GM21619 (cell line): Measurements from ENCODE around the gene DCLK2.
"Not testable (repeated sequence)": the region's sequence is repeated elsewhere in the genome, so short reads cannot be mapped to it uniquely, and the experiment has no call there.

Experiments
- ATAC-seq: cut with Tn5 transposase; IDR thresholded peaks from one replicate; pipeline ENCODE4 v1.9.1; 2021; ENCODE audit not compliant: unreplicated experiment

Gene DCLK2

DNA sequence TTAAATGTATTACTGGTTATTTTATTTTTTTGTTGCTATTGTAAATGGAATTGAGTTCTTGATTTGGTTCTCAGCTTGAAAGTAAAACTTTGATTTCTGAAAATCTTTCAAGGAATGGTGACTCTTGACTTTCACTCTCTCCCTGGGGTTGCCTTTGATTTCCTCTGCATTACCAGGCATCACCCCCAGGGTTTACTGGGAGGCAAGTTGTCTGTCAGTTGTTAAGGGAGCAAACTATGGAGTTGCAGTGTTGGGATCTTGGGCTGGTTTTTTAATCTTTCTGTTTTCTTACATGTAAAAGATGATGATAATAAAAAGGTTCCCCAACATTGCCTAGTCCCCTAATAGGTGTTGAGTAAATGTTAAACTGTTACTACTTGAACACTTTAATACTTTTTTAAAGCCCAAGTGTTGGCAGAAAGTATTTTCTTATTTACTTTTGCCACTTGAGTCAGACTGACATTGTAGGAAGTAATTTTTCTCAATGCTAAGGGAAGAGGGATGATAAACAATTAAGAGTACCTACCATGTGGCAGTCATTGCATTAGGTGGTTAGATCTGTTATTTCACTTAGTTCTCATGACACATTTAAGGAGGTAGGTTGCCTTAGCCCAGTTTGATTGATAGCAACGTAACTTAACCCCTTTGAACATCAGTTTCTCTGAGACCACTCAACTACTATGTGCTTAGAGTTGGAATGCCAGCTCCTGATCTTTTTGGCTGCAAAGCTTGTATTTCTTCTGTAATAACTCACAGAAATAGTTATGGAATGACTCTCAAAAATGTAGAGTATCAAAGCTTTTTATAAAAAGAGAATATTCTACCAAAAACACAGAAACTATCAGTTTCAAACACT is 67.1 kb downstream of the DCLK2 start:
- no peak for ATAC-seq

DNA sequence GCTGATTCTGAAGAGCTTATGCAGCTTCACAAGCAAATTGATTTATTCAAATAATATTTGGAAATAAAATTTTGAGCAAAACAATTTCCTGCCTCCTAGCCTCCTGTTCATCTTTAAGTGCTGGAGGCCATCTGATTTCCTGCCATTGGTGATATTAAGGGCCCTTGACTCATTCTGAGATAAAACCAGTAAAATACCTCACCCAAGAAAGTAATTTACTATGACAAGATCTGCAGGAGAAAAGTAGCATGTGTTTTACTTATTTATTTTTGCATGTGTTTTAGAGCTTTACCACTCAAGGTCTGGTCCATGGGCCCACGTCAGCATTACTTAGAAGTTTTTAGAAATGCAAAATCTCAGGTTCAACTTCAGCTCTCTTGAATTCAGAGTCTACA is 67.7 kb downstream of the DCLK2 start:
- ATAC-seq, result no peak

DNA sequence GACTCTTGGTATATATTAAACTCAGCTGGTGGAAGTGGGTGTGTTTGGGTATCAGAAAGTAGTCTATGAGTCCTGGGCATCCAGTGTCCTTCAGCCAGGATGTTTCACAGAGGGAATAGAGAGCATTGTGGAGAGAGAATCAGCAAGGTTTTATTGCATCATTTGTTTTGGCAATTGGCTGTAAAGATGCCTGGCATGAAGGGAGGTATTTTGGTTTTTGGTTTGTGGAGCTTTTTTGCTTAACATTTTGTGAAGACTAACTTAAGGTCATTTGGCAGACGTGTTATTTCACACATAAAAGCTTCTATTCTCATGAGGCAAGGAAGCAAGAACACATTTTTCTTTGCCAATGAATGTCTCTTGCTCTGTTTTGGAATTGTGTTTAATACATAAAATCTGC is 71.1 kb downstream of the DCLK2 start:
- ATAC-seq, result no peak

DNA sequence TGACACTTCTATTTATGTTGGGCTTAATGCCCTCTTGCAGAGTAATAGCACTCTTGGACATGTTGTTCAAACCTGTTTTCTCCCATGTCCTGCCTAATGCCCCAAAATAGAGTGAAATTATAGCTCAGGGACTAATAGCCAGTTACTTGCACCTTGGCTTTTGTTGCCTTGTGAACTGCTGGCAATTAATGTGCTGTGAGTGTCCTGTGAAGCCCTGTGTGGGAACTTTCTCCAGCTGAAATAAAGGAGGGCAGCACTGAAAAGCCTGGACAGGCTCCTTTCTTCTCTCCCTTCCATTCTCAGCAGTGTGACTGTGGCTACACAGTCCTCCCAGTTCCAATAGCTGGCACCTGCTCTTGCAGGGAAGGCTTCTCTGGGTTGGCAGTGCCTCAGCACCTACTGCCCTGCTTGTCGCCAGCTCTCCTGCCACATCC is 72.4 kb downstream of the DCLK2 start:
- ATAC-seq, result no peak

DNA sequence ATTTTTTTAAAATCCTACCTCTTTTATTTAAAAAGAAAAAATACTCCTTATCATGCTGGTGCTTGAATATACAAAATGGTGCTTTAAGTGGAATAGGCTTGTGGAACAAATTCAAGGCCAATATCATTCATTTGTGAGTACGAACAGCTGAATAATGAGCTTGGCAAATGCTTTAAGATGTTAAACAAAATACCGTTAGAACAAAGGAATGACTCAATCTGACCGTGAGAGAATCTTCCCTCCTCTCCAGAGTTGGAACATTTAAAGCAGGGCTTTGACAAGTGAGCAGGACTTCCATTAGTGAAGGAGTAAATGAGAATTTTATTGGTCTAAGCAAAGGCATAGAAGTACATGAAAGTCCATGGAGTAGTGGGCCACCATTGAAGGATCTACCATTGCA is 74.5 kb downstream of the DCLK2 start:
- no peak for ATAC-seq

DNA sequence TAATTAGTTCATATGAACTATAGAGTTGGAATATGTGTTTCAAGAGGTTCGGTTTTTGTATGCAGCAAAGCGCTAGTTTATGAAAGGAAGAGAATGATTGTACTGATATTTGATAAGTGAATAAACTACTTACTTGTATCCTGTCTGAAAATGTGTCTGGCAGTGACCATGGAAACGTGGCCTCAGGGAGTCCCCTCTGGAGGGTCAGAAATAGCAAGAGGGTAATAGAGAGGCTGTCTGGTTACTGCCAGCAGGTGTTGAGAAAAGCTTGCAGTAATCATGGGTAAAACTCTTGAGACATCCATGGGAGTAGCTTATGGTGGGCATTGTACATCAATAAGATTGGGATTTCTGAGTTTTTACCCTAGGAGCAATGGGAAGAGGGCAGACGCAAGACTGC is 77.1 kb downstream of the DCLK2 start:
- ATAC-seq, result no peak

DNA sequence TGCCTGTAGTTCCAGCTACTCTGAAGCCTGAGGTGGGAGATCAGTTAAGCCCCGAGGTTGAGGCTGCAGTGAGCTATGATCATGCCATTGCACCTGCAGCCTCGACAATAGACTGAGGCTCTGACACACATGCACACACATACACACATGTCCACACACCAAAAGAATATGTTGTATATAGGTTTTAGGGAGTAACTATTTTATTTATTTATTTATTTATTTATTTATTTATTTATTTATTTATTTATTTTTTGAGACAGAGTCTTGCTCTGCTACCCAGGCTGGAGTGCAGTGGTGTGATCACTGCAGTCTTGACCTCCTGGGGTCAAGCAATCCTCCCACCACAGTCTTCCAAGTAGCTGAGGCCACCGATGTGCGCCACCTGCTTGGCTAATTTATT is 78.3 kb downstream of the DCLK2 start:
- no peak for ATAC-seq

DNA sequence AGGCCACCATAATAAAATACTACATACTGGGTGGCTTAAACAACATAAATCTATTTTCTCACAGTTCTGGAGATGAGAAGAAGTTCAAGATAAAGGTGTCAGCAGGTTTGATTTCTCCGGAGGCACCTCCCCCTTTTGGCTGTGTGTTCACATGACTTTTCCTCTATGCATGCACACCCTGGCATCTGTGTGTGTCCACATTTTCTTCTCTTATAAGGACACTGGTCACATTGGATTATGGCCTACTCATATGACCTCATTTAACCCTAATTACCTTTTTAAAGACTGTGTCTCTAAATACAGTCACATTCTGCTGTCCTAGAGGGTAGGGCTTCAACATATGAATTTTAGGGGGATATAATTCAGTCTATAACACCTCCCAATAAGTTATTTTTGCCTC is 79.8 kb downstream of the DCLK2 start:
- no peak for ATAC-seq

DNA sequence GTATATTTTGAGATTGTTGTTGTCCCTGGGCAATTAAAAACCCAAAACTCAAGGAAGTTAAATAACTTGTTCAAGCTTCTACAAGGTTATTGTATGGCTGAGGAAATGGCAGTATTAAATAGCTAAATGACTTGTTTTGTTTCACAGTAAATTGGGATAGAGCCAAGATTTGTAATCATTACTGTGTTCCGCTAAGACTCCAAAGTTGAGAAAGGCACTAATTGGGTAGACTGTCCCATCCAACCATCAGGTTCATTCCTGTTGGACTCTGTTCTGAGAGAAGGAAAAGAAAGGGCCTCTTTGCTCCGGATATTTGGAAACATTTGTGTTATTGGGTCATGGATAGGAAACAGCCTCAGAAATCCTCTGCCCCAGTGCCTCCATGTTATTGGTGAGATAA is 82.2 kb downstream of the DCLK2 start:
- no peak for ATAC-seq

DNA sequence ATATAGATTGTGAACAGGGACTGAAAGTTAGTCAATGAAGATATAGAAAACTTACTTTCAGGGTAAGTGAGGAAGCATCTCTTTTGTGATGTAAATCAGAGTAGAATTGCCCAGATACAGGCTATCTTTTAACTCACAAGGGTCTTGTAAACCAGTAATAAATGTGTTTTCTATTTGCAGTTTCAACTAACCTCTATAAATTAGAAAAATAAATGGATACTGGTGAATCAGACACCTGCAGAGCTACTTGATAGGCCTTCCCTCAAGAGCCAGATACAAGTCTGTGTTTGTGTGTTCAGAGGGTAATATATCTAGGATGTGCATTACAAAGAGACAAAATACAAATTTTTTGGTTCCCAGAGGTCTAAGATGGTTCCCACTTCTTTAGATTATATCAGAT is 82.9 kb downstream of the DCLK2 start:
- no peak for ATAC-seq

DNA sequence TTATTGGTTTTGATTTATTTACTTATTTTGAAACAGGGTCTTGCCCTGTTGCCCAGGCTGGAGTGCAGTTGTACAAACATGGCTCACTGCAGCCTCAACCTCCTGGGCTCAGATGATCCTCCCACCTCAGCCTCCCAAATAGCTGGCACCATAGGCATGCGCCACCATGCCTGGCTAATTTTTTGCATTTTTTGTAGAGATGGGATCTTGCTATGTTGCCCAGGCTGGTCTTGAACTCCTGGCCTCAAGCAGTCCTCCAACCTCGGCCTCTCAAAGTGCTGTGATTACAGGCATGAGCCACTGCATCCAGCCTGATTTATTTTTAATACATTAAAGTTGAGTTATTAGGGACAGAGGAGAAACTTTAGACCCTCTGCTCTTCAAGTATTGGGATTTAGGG is 83.8 kb downstream of the DCLK2 start:
- not testable (repeated sequence) for ATAC-seq

DNA sequence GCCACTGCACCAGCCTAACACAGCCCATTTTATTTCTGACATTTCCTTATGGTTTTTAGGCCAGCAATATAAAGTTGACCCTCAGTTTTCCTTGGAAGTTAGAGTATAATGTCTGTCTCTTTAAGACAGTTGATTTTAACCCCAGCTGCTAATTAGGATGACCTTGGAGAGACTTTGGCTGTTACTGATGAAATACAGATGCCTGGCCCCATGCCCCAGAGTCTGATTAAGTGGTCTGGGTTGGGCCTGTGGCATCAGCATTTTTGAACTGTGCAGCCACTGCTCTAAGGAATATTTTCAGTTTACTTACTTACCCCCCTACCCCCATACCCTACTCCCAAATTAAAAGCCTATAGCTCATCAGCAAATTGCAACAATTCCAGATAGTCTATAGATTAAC is 85.8 kb downstream of the DCLK2 start:
- no peak for ATAC-seq

DNA sequence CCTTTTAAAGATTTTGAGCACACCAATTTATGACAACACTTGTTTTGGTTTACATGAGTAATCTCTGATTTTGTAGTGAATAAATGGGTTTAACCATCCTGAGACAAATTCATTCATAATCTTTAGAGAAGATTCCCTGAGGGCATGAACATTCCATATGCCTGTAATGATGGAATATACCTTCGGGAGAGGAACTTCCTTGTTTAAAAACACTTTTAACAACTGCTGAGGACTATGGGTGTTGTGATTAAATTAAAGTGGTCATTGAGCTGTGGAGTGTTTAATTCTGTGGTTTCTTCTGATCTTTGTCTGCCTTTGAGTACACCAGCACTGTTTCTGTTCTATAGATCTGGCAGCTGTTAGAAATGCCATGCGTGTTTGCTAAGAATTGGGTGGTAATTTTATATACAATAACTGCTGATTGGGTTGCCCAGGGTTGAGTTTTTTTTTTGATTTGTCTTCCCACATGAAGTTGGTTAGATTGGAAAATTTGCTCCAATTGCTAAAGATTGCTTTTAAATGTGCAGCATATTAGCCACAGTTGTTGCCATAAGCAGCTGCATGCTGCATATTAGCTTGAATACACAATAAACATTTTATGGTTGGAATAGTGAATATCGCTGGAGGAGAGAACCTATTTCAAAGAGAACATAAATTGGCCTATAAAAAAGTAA is 86.8 kb downstream of the DCLK2 start:
- no peak for ATAC-seq

DNA sequence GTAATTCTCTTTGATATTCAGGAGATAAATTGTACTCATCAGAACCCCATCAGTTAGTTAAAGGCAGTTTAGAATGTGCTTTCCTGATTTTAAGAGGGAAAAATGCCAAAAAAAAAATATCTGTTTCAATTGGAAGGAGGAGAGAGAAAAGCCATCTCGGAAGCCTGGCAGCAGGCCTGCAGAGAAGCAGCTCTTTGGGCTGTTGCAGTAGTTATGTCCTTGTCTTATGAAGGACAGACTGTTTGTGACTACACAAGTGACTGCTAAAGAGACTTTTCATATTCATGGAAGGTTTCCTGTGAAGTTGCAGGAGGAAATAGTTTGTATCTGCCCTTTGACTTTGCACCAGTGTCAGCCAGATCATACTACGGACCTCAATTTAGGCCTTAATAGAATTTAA is 88.8 kb downstream of the DCLK2 start:
- ATAC-seq, result no peak

DNA sequence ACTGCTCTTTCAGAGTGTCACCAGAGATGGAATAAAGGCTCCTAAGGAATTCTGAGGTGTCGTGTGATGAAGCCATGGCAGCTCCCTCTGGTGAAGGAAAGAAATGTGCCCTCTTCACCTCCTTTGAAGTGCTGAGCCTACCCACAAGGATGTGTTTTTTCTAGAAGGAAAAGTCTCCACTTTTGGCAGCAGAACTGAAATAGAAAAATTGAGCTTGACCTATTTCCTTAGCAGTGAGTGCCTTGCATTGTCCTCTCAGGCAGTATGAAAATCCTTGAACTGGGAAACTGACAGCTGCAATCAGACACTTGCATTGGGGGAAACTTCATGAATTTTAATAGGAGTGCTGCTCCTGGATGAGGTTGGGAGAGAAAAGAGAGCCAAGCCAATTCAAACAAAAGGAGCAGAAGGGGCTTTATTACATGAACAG is 95.2 kb downstream of the DCLK2 start:
- ATAC-seq, result no peak

DNA sequence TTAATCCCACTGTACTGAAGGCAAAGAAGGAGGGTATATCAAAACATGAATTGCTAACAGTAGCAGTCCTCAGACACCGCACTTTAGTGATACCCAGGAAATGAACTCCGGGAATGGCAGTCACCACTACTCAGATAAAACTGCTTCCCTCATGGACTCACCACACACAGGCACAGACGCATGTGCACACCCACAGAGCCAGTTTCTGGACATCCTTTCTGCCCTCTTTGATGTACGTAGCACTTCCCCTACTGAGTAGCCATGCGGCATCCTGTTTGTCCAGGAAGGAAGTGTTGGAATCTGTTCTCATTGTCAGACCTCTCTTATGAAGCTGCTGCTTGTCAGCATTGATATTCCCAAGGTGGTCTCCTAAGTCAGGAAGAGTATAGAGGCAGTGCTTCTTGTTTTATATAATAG is 95.7 kb downstream of the DCLK2 start:
- ATAC-seq, result no peak

DNA sequence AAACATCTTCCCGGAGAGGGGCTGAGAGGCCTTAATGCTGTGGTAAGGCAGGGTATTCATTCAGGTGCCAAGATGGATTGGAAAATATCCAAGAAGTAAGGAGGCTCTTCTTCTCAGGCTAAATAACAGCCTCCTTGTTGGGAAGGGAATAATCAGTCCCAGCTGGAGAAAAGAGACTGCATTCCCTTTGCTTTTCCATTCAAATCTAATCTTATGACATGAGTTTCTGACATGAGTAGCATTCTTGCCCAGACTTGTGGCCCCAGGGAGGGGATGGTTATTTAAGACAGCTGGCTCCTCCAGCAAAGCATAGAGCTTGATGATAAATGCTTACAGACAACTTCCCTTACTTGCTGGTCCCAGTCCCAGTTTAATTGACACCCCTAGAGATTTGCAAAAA is 98.3 kb downstream of the DCLK2 start:
- ATAC-seq, result no peak

DNA sequence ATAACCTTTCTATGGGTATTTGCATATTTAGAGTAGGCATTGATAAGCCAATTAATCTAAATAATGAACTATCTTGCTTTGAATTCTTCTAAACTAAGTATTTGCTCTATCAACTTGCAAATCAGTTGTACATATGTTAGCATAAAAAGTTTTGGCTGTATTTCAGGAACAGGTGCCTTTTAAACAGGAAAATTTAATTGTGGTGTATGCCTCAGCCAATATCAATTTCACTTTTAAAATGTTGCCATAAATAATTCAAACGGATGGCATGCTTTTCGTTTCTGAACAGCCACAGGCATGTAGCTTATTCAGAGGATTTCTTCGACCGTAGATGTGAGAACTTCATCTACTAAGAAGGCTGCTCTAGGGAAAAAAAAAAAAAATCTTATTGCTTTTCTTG is 99.9 kb downstream of the DCLK2 start:
- ATAC-seq, result no peak

DNA sequence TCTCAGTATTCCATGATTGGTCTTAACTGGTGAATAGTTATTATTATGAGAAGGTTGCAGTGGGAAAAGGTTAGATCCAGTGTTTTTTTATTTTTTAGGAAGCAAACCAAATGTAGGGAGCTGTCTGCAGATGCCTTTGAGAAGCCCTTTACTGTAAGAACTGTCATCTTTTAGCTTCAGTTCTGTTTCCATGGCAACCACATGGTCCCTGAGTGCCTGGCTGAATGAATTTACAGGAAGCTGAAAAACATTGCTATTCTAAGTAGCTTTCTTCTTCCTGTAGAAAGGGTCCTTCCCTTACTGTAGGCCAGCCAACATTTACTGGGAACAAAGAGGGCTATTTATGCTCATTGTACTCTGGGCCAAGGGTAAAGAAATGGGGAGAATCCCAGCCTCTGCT is 103.3 kb downstream of the DCLK2 start:
- no peak for ATAC-seq

DNA sequence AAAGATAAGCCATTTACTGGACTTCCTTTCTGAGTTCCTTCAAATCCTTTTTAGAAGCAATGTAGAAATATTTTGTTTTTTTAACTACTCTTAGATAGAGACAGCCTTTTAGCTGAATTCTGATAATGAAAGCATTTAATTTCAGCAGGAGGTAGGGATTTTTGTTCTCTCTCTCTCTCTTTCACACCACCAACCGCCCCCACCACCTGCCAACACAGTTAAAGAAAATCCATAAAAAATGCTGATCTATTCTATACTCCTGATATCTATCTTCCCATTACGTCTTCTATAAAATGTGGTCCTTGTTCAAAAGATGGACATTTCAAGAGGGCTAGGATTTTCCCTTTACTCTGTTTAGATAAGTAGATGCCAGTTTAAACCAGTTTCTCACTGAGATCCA is 104.5 kb downstream of the DCLK2 start:
- no peak for ATAC-seq

DNA sequence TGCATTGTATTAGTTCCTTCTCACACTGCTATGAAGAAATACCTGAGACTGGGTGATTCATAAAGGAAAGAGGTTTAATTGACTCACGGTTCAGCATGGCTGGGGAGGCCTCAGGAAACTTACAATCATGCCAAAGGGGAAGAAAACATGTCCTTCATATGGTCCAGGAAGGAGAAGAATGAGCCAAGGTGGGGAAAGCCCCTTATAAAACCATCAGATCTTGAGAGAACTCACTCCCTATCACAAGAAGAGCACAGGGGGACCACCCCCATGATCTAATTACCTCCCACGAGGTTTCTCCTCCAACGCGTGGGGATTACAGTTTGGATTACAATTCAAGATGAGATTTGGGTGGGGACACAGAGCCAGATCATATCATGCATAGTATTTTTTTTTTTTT is 106.8 kb downstream of the DCLK2 start:
- not testable (repeated sequence) for ATAC-seq

DNA sequence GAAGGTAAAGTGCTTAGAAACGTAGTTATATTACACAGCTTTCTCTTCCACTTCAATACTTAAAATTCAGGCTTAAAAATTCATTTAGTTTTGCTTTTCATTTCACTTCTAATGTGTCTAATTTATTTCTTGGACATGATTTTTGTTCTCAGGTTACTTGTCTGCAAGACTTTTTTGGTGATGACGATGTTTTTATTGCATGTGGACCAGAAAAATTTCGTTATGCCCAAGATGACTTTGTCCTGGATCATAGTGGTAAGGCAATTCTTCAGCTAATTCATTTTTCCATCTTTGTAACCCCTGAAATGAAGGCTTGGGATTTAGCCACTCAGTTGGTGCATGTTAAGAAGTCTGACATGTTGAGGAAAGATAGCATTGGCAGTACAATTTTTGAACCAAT is 114.7 kb downstream of the DCLK2 start:
- ATAC-seq, result no peak

DNA sequence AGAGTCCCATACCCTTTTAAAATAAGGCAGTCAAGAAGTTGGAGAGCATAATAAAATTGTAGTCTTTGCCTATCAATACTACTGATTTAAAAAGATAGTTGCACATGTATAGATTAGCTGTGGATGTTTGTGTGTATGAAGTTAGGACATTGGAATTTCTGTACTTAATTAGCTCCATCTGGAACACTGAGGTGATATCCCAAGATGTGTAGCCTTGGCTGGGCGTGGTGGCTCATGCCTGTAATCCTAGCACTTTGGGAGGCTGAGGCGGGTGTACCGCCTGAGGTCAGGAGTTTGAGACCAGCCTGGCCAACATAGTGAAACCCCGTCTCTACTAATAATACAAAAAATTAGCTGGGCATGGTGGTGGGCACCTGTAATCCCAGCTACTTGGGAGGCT is 119.0 kb downstream of the DCLK2 start:
- not testable (repeated sequence) for ATAC-seq
